Measurements from ENCODE around the gene IL4.

Gene IL4

DNA sequence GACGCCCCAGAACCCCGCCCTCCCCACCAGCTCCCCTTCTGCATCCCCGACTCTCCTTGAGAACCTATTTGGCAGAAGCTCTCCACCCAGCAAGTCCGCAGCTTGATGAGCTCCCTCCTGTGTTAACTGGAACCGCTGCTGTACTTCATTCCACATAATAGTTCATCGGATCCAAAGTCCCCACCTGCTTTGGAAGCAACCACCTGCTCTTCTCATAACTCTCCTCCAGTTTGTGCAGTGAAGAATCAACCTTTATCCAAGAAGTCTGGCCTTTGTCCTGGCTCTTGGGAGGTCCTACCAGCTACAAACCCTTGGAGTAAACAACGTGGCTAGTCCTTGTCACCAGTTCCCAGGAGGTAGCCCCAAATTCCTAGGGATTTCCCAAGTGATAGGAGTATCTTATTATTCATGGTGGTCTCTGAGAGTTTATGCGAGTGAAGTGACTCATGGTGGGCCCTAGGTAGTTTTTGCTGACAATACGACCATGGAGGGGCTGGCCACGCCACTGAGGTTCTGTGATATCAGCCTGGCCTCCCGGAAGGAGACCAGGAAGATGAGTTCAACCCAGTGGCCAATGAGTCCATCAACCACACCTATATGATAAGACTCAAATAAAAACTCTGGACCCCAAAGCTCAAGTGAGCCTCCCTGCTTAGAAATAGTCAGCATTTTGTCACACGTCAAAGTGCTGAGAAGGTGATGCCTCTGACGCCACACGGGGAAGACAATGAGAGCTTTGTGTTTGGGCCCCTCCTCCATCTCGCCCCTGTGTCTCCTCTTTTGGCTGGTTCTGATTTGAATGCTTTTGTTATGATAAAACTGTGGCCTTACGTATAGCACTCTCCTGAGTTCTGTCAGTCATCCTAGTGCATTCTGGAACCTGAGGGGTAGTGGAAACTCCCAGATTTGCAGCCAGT lies 3.6 kb upstream of the IL4 start:
- no peak overlapping the region for H3K4me3 ChIP-seq (ENCODE audit: low read depth, low read length)

DNA sequence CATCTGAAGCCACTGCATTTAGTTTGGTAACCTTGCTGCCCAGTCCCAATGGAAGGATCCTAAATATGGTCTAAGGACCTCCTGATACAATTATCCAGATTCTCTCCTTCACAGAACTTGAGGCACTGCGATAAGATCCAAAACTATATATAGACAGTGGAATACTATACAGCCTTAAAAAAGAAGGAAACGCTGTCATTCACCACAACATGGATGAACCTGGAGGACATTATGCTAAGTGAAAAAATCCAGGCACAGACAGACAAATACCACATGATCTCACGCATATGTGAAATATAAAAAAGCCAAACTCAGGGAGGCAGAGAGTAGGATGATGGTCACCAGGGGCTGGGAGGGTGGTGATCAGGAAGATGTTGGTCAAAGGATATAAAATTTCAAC lies 2.8 kb upstream of the IL4 start:
- H3K4me3 ChIP-seq (ENCODE audit: low read depth, low read length): no peak overlapping the region

DNA sequence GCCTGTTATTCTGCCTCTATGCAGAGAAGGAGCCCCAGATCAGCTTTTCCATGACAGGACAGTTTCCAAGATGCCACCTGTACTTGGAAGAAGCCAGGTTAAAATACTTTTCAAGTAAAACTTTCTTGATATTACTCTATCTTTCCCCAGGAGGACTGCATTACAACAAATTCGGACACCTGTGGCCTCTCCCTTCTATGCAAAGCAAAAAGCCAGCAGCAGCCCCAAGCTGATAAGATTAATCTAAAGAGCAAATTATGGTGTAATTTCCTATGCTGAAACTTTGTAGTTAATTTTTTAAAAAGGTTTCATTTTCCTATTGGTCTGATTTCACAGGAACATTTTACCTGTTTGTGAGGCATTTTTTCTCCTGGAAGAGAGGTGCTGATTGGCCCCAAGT lies 301 bp upstream of the IL4 start:
- no peak overlapping the region for H3K4me3 ChIP-seq (ENCODE audit: low read depth, low read length)

GRCh38 chr5:132674671-132675506 lies 1.1 kb downstream of the IL4 start:
- H3K4me3 ChIP-seq (ENCODE audit: low read depth, low read length): no peak overlapping the region

GRCh38 chr5:132675936-132676689 lies 2.3 kb downstream of the IL4 start:
- H3K4me3 ChIP-seq (ENCODE audit: low read depth, low read length): no peak overlapping the region

- no peak overlapping the region for H3K4me3 ChIP-seq (ENCODE audit: low read depth, low read length)
Measured at GRCh38 chr5:132677191-132677590, 3.4 kb downstream of the IL4 start.

DNA sequence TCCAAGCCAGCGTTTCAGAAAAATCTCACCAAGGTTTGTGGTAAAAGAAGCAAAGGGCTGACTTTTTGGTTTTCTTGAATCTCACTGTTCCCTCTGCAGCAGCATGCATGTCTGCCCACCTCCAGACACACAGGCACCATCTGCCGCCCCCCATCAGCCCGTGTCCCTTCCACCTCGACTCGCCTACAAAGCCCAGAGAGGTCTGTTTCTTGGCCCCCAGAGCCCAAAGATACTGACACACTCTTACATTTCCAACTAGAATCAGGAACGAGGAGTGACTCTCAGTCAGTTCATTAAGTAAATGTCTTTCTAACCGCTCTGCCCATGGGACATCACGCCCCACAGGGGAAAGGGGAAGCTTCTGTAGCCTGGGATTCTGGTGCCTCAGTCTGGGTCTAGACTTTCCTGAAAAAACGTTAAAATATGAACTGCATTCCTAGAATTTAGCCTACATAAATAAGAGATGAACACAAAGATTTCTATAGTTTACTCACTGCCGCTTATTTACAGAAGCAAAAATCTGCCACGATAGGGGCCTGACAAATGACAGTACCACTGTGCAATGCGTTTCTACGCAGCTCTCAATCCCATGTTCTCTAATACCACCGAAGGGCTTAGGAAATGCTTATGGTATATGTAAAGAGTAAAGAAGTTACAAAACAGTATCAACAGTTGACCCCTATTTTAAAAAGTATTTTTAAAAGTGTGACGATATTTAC lies 4.1 kb downstream of the IL4 start:
- H3K4me3 ChIP-seq (ENCODE audit: low read depth, low read length): no peak overlapping the region

DNA sequence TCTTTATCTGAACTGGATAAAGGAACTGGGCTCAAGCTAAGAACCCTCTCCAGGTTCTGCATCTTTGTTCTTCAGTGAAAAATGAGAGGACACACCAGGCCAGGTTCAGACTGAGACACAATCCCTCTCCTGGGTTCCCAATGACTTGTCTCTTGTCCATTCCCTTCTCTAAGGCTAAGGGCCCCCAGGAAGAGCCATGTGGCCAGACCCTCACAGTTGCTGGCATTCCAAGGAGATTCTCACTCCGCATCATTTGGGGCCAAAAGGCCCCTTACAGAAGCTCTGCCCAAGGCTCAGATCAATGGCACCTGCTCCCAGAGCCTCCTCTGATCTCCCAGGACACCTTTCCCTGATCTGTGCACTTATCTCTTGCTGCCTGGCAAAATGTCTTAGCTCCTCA lies 4.9 kb downstream of the IL4 start:
- H3K4me3 ChIP-seq (ENCODE audit: low read depth, low read length): no peak overlapping the region

- no peak overlapping the region for H3K4me3 ChIP-seq (ENCODE audit: low read depth, low read length)
Measured at GRCh38 chr5:132679166-132679565, 5.4 kb downstream of the IL4 start.

- no peak overlapping the region for H3K4me3 ChIP-seq (ENCODE audit: low read depth, low read length)
Measured at GRCh38 chr5:132679717-132680380, 6.1 kb downstream of the IL4 start.

GRCh38 chr5:132680780-132681475 lies 7.1 kb downstream of the IL4 start:
- H3K4me3 ChIP-seq (ENCODE audit: low read depth, low read length): no peak overlapping the region

DNA sequence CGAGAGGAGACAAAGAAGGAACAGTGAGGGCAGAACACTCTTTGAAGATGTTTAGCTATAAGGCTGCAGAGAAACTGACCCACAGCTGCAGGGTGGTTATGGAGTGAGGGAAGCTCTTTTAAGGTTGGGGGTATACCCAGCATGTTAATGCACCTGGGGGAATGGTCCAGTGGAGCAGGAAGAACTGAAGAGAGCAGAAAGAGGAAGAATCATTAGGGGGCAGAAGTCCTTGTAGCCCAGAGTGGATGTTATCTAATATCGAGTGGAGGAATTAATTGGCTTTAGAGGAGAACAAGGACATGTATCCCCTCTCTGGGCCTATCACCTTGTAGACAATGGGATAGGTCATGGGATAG lies 7.7 kb downstream of the IL4 start:
- no peak overlapping the region for H3K4me3 ChIP-seq (ENCODE audit: low read depth, low read length)

- H3K4me3 ChIP-seq (ENCODE audit: low read depth, low read length): no peak overlapping the region
Measured at GRCh38 chr5:132681983-132682382, 8.2 kb downstream of the IL4 start.

DNA sequence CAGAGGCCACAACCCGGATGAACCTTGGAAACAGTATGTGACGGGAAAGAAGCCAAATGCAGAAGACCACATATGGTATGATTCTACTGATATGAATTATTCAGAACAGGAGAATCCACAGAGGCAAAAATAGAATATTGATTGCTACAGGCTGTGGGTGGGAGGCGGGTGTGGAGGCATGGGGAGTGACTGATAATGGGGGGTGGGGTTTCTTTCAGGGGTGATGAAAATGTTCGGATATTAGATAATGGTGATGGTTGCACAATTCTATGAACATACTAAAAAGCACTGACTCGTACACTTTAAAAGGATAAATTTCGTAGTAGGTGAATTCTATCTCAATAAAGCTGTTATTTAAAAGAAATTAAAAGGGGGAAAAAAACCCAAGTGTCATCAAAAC lies 10.7 kb downstream of the IL4 start:
- H3K4me3 ChIP-seq (ENCODE audit: low read depth, low read length): no peak overlapping the region

- H3K4me3 ChIP-seq (ENCODE audit: low read depth, low read length): no peak overlapping the region
Measured at GRCh38 chr5:132684922-132685720, 11.3 kb downstream of the IL4 start.

DNA sequence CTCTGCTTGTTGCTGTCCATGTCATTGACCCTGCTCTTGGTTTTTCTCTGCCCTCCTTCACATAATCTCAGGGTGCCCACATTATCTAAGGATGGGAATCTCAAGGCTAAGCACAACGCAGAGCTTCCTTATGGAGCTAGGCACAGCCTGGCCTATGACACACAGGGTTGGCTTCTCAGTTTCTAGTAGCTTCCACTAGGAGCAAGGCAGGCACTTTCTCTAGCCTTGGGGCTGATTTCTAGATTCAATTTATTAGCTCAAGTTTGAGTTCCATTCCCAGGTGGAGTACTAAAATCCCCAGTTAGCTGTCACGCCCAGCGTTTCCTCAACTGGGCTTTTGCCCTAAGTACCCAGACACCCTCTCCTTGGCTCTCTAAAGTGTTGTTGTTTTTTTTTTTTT lies 12.4 kb downstream of the IL4 start:
- H3K4me3 ChIP-seq (ENCODE audit: low read depth, low read length): no peak overlapping the region

DNA sequence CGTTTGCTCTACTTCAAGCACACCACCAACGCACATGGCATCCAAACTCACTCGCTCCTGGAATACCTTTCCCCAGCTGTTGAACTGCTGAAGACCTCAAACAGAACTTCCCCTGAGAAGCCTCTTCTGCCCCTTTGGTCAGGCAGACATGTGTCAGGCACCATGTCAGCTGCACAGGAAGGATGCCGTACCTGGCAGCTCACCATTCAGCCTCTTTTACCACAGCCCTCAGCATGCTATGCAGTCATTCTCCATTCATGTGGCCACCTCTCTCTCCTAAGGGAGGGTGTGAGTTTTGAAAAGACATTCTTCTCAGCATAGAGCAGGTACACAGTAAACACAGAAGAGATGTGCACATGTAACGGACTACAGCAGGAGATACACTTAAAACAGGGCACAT lies 14.2 kb downstream of the IL4 start:
- H3K4me3 ChIP-seq (ENCODE audit: low read depth, low read length): no peak overlapping the region

- no peak overlapping the region for H3K4me3 ChIP-seq (ENCODE audit: low read depth, low read length)
Measured at GRCh38 chr5:132688536-132689339, 14.9 kb downstream of the IL4 start.

Measured in iPS-11a (cell line).